ENCODE results near the gene CDCA3.
"Not testable (repeated sequence)": the region's sequence is repeated elsewhere in the genome, so short reads cannot be mapped to it uniquely, and the experiment has no call there.

CDCA3 gene

DNA sequence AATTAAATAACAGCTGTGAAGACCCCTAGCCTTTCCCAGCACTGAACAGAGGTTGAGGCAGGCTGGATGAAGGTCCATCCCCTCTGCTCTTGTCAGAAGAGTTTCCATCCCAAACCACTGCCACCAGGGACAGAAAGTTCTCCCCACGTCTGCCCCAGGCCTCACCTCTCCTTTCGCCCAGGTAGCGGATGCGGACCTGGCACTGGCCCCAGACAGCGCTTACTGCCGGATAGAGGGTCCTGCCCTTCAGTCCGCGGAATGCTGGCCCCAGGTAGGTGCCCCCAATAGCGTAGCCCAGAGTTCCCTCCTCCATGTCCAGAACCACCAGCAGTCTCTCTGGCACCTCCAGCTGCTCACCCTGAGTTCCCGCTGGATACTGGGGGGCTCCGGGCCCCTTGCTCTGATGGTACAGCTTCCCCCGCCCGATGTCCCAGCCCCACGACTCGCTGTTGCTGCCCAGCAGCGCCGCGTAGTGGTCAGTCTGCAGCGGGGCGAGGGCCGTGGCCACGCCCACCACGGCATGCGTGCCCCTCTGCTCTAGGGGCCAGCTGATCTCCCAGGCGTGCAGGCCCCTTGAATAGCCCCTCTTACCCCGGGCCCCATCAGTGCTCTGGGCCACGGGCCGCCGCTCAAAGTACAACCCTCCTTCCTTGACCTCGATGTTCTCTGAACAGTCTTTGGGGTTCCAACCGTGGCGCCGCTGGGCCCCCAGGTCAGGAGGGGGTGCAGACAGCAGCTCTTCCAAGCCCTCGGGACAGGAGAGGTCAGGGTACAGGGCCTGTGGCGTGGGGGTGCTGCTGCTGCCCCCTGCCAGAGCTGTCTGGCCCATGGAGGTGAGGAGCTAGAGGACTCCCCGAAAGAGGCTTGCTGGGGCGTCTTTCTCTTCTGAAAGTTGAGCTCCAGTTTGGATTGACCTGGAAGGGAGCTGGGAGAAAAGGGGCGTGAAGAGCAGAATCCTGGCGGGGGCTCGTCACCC, 21.3 kb upstream of the CDCA3 start:
- peak; percentile 8 to 21 for DNase-seq

DNA sequence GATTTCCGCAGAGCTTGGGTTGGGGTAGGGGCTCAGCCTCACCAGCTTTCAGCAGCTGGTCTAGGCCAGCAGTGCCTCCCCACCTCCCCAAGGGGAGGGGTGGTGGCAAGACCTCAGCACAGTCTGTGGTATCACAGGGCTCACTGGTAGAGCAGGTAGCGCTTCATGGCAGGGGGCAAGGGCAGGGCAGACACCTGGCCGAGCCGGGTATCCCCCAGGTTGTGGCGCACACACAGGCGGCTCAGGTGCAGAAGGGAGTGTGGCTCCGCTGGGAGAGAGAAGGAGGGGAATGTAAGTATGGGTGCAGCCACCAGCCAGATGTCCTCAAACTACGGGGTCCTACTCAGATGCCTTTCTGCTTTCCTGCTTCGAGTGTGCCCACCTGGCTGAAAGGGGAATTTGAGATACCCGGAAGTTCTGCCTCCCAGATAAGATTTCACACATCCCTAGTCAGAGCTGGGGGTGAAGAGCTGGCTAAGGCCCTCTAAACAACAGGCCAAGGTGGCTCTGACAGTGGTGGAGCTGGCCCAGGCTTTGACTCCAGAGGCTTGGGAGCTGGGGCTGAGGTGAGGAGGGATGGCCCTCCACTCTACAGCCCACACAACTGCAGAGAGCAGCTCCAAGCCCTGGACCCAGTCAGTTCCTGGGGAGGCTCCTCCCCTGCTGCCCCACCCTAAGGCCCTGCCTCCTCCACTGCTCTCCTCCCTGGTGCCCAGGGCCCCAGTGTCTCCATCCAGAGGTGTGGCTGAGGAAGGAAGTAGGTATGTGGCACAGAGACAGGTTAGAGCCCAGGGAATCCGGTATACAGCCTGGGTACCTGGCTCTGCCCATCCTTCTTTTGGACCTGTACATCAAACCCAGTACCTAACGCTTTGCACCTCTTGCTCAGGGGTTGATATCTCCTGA, 20.2 kb upstream of the CDCA3 start:
- no peak for DNase-seq

DNA sequence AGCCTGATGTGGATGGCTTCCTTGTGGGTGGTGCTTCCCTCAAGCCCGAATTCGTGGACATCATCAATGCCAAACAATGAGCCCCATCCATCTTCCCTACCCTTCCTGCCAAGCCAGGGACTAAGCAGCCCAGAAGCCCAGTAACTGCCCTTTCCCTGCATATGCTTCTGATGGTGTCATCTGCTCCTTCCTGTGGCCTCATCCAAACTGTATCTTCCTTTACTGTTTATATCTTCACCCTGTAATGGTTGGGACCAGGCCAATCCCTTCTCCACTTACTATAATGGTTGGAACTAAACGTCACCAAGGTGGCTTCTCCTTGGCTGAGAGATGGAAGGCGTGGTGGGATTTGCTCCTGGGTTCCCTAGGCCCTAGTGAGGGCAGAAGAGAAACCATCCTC, 19.2 kb upstream of the CDCA3 start:
- not testable (repeated sequence) for DNase-seq

DNA sequence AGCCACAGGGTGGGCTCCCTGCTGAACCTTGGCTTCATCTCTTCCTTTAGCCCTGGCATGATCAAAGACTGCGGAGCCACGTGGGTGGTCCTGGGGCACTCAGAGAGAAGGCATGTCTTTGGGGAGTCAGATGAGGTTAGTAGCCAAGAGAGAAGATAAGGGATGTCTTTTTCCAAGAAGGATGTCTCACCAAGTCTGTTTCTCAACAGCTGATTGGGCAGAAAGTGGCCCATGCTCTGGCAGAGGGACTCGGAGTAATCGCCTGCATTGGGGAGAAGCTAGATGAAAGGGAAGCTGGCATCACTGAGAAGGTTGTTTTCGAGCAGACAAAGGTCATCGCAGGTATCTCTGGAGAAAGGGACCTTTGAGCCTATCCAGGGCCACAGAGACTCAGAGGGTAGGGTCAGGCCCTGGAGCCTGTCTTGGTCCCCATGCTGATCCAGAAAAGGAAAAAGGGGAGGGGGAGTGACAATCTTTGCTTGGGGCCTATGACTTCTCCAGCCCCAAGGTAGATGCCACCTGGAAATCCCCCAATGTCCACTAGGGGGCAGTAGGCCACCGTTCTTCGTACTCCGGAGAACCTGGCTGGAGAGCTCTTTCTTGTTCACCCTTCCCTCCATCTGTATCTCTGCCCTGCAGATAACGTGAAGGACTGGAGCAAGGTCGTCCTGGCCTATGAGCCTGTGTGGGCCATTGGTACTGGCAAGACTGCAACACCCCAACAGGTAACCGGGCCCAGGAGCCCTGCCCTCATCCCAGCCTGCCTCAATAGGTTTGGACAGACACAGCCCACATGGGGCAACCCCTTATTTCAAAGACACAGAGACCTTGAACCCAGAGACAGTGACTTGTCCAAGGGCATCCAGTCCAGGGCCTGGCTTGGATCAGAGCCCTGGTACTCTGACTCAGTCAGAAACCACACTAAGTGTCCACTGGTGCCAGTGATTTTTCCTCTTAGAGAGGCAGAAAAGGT, 18.2 kb upstream of the CDCA3 start:
- DNase-seq = peak in 1 of 2 experiments; percentile 62

DNA sequence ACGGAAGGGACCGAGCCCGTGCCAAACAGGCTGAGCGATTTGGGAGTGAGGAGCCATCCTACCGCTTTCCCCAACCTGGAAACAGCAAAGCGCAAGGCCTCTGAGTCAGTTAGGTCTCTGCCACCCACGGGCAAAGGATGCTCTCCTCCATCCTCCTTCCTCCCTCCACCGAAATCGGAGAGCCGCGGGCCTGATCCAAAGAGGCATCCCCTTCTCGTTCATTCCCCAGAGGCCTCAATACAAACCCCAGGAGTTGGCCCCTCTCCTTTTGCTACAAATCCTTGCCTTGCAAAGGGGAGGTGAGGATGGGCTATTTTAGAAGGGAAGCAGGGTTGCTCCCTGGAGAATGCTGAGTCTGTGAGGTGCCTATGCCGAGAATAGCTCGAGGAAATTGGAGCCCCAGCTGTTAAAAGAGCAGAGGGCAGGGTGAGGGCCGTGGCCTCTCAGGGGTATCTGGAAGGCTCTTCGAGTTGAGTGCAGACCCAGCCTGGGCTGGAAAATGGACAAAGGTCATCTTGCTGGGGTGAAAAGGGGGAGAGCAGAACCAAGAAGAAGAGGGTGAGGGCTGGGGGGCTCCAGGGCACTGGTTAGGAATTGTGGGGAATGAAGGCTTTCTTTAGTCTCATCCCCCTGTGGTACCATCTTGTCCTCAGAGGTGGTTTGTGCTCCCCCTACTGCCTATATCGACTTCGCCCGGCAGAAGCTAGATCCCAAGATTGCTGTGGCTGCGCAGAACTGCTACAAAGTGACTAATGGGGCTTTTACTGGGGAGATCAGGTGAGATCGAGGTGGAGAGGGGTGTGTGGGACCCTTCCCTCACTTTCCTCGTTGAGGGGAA, 17.3 kb upstream of the CDCA3 start:
- no peak for DNase-seq

DNA sequence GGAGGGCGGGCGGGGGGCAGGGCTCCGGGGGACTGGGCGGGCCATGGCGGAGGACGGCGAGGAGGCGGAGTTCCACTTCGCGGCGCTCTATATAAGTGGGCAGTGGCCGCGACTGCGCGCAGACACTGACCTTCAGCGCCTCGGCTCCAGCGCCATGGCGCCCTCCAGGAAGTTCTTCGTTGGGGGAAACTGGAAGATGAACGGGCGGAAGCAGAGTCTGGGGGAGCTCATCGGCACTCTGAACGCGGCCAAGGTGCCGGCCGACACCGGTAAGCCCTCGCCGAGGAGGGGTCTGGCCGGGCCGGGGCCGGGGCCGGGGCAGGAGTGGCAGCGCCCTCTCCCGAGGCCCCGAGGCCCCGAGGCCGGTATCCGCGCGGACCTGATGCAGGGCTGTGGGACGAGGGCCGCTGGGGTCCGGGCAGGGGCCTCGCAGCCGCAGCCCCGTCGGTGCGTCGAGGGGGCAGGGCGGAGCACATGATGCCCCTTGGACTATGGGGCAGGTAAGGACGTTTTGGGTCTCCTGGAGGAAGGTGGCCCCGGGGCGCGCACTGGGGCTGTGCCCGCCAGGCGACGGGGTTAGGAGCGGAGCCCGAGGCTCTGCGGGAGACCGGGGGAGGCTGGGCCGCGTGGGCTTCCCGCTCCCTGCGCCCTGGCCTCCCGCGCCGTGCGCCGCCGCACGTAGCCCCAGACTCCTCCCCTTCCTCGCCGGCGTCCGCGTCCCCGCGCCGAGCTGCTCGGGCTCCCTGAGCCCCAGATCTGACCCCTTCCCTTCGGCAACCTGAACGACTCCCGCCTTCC, 16.5 kb upstream of the CDCA3 start, which contains the start of gene TPI1:
Gene TPI1, plus strand, starts transcription at position 119 of the 798 bp plus-strand sequence. Its CDS starts 36 bp downstream, at position 155.
- DNase-seq = peak; percentile 16 to 47

DNA sequence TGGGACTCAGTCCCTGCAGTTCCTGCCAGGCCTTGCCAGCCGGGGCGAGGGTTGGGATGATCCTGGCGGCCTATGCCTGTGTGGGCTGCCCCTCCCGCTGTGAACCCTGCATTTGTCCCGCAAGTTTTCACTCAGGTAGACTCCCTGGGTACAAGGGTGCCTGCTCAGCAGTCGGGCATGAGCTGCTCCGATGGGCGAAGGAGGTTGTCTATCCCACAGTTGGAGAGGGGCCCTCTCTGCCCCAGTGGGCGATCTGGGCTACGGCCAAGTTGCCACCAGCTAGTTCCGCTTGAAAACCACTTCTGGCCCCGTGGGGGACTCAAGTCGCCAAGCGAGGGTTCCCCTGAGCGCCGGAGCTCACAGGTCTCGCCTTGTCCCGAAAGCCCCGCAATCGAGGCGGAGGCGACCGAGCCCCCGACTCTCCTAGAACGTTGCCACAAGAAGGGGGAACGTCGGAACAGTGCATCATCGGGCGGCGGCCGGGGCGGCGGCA, 15.9 kb upstream of the CDCA3 start:
- DNase-seq = no peak

DNA sequence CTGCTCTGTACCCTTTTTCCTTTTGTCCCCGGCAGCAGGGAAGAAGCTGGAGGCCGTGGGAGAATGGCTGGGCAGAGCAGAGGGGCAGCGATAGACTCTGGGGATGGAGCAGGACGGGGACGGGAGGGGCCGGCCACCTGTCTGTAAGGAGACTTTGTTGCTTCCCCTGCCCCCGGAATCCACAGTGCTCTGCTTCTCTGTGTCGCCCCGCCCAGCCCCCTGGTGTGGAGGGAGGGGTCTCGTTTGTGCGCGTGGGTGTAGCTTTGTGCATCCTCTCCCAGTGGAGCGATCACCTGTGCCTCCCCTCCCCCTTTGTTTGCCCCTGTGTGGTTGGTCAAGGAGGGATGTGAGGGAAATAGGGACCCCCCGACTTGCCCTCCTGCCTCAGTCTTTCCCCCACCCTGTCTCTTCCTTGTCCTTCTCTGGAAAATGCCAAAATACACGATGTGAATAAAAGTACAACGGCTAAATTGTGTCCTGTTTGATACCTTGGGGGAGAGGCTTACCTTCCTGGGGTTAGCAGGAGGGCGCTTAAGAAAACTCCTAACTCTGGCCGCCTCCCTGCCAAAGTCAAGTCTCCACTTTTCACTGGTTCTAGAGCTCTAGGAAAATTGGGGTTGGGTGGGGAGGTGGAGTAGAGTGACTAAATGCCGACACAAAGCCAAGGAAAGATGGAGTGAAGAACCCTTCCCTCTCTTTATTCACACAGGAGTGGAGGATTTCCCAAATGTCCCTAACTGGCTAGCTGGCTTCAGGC, 15.3 kb upstream of the CDCA3 start:
- no peak for DNase-seq

DNA sequence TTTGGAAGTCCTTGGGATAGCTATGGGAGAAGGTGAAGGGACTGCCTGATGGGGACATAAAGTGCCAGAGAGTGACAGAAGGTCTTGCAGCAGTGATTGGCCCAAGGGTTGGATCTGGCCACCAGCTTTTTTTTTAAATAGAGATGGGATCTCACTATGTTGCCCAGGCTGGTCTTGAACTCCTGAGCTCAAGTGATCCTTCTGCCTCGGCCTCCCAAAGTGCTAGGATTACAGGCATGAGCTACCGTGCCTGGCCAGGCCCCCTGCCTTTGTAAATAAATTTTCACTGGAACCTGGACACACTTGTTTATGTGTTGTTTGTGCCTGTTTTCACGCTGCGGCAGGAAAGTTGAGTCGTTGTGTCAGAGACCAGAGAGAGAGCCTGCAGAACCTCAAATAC, 14.2 kb upstream of the CDCA3 start:
- not testable (repeated sequence) for DNase-seq

DNA sequence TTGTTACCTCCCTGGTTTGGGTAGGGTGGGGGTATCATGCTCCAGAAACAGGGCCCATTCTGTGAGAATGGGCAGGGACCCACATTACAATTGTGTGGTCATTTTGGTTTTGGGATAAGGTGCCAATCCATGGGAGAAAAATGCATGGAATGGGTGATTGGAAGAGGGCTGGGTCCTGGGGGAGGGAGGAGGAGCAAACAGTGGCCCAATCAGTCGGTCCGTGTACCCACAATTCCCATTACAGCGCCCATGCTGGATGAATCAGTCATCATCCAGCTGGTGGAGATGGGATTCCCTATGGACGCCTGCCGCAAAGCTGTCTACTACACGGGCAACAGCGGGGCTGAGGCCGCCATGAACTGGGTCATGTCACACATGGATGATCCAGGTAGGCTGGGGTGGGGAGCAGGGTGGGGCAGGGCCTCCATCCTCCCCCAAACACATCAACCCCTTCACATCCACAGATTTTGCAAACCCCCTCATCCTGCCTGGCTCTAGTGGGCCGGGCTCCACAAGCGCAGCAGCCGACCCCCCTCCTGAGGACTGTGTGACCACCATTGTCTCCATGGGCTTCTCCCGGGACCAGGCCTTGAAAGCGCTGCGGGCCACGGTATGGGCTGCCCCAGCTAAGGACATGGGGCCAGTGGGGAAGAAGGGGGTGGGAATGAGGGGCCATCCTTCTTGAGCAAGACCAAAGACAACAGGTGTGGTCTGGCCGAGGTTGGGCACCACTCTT, 12.7 kb upstream of the CDCA3 start:
- no peak for DNase-seq

DNA sequence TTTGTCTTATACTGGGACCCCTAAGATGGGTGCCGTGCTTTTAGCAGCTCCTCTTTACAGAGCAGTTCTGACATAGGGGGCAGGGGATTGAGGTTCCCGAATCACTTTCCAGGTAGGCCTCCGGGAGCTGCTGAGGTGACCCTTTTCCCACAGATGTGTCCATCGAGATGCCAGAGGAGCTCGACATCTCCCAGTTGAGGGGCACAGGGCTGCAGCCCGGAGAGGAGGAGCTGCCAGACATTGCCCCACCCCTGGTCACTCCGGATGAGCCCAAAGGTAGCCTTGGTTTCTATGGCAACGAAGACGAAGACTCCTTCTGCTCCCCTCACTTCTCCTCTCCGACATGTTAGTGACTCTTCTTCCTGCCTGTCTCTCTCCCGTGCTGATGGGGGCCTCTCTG, 11.9 kb upstream of the CDCA3 start:
- no peak for DNase-seq

DNA sequence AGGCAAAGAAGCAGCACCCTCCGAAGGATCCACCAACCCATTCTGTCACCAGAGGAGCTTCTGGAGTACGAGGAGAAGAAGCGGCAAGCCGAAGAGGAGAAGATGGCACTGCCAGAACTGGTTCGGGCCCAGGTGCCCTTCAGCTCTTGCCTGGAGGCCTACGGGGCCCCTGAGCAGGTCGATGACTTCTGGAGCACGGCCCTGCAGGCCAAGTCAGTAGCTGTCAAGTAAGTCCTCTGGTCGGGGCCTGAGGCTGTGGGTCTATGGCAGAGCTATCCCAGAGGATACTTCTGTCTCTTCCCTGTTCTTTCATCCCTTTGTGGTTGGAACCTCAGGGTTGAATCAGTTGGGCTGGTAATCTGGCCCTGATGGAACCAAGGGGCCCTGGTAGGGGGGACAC, 10.3 kb upstream of the CDCA3 start:
- DNase-seq = no peak

DNA sequence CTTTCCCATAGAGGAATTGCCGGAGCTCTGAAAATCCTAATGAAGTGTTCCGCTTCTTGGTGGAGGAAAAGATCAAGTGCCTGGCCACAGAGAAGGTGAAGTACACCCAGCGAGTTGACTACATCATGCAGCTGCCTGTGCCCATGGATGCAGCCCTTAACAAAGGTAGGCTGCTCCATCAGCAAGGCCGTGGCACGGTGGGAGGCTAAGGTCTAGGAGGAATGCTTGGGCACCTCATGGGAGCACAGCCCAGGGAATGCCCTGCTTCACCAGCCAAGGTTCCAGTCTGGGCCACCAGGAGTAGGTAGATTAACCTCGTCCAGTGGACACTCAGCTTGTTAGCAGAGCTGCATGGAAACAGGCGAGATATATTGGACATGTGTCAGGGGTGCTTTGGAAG, 9.9 kb upstream of the CDCA3 start:
- DNase-seq = no peak

DNA sequence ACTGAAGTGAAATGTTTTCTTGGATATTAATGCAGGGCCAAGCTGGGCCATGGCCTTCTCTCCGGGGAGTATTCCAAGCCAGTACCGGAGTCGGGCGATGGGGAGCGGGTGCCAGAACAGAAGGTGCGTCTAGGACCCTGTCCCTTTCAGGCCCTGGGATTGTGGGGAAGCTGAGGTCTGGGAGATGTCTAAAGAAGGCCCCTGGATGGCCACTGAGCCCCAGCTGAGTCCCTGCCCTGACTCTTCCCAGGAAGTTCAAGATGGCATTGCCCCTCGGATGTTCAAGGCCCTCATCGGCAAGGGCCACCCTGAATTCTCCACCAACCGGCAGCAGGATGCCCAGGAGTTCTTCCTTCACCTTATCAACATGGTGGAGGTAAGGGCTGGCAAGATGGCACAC, 9.0 kb upstream of the CDCA3 start:
- no peak for DNase-seq

DNA sequence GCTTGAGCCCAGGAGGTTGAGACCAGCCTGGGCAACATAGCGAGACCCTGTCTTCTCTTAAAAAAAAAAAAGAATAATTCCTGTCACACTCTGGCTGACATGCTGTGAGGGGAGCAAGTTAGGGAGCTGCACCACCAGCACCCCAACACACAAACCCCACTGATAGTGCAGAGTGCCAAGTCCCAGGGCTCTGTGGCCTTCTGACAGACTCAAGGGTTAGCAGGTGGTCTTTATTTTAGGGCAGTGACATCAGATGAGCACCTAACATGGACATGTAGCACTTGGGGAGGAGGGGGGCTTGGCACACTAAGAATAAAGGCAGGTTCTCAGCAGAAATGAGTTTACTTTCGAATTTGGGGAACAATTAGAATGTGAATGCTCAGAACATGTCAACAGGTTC, 7.7 kb upstream of the CDCA3 start:
- no peak for DNase-seq

DNA sequence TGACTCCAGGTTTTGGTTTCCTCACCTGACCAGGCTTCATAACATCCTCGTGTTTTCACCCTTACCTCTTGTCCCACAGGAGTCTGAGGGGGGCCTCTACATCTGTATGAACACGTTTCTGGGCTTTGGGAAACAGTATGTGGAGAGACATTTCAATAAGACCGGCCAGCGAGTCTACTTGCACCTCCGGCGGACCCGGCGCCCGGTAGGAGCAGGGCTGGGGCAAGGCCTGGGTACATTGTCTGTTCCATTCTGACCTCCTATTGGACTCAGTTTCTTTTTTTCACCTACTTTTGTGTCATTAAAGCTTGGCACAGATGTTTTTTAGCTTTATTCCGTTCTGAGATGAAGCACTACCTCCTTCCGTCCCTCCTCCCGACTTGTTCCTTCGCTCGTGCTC, 4.2 kb upstream of the CDCA3 start:
- no peak for DNase-seq

DNA sequence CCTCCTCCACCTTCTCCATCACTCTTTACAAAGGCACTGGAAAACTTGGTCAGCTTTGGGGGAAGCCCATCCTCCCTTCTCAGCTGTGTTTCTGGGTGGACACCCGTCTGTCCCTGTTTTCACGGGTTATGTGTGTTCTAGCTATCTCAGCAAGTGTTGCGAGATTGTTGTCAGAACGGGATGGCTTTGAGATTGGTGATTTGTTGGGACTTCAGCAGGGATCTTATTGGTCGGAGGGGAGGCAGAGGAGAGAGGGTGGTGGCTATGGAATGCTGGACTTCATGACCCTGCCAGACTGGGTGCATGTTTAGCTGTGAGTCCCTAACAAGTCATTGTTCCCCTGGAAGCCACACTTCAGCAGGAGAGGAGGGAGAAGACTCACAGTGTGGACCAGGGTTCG, 3.0 kb upstream of the CDCA3 start:
- no peak for DNase-seq

DNA sequence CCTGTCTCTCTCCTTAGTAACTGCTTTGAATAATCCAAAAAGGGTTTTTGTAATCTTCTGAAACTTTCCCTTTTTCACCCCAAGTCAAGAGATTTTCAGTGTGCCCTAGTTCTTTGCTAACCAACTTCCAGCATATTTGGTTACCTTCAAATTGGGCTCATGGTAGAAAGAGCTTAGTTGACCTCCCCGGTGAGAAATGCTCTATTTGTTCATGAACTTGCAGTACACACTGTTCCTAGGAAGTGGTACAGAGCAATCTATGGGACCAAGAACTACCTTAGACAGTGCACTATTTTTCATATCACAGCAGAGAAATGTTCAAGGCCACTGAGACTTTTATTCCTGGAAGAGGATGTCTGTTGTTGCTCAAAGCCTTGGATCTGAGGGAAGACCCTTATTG, 2.5 kb upstream of the CDCA3 start:
- DNase-seq = no peak
